ENCODE measurements around the gene ANAPC7.
"Not testable (repeated sequence)": the region's sequence is repeated elsewhere in the genome, so short reads cannot be mapped to it uniquely, and the experiment has no call there.

ANAPC7 gene

GRCh38 chr12:110373962-110374611, 29.4 kb downstream of the ANAPC7 start:
- DNase-seq, result no peak

GRCh38 chr12:110373425-110373824, 30.1 kb downstream of the ANAPC7 start:
- DNase-seq, result no peak

GRCh38 chr12:110373025-110373424, 30.5 kb downstream of the ANAPC7 start:
- DNase-seq, result no peak

- no peak for DNase-seq
These were observed 31.5 kb downstream of the ANAPC7 start for GRCh38 chr12:110372056-110372425.

GRCh38 chr12:110371408-110372055, 32.0 kb downstream of the ANAPC7 start:
- DNase-seq, result no peak

GRCh38 chr12:110370732-110371231, 32.7 kb downstream of the ANAPC7 start:
- DNase-seq, result no peak

GRCh38 chr12:110369992-110370391, 33.5 kb downstream of the ANAPC7 start:
- no peak for DNase-seq

- no peak for DNase-seq
These were observed 36.2 kb downstream of the ANAPC7 start for GRCh38 chr12:110367181-110367864.

GRCh38 chr12:110366321-110367142, 37.0 kb downstream of the ANAPC7 start:
- no peak for DNase-seq

GRCh38 chr12:110365489-110366320, 37.8 kb downstream of the ANAPC7 start:
- DNase-seq, result no peak

- DNase-seq, result no peak
These were observed 42.3 kb downstream of the ANAPC7 start for GRCh38 chr12:110361216-110361615.

- not testable (repeated sequence) for DNase-seq
These were observed 45.0 kb downstream of the ANAPC7 start for GRCh38 chr12:110358384-110359097.

GRCh38 chr12:110355073-110355472, 48.4 kb downstream of the ANAPC7 start:
- peak; percentile 29 for DNase-seq

- DNase-seq, result no peak
These were observed 49.2 kb downstream of the ANAPC7 start for GRCh38 chr12:110354172-110354780.

- DNase-seq, result no peak
These were observed 50.1 kb downstream of the ANAPC7 start for GRCh38 chr12:110353211-110353965.

GRCh38 chr12:110352401-110352800, 51.1 kb downstream of the ANAPC7 start:
- no peak for DNase-seq

- DNase-seq, result no peak
These were observed 52.4 kb downstream of the ANAPC7 start for GRCh38 chr12:110351119-110351518.

GRCh38 chr12:110349514-110350151, 53.9 kb downstream of the ANAPC7 start:
- DNase-seq, result peak; percentile 27

- no peak for DNase-seq
These were observed 54.4 kb downstream of the ANAPC7 start for GRCh38 chr12:110349096-110349495.
